Glutamatergic neuron (in vitro differentiated cells): Measurements from ENCODE around the gene C16orf95. TPM values are rescaled to one million over a fixed set of nuclear protein-coding genes. Genes with fewer than 3 reads are reported as not detected.

Source experiments
- DNase-seq: peaks from one replicate; pipeline ENCODE4 v3.0.0; 2022
- H3K27ac Mint-ChIP-seq: one replicate; pipeline ENCODE4 v1.8.0; 2020; ENCODE audit warnings: mild to moderate bottlenecking, mixed read lengths, inconsistent platforms; ENCODE audit not compliant: unreplicated experiment
- H3K27me3 Mint-ChIP-seq: one replicate; pipeline ENCODE4 v1.8.0; 2020; ENCODE audit warnings: mild to moderate bottlenecking, moderate library complexity, mixed read lengths, inconsistent platforms; ENCODE audit not compliant: unreplicated experiment
- H3K36me3 Mint-ChIP-seq: one replicate; pipeline ENCODE4 v1.8.0; 2020; ENCODE audit warnings: mild to moderate bottlenecking, mixed read lengths, inconsistent platforms; ENCODE audit not compliant: unreplicated experiment
- H3K4me1 Mint-ChIP-seq: one replicate; pipeline ENCODE4 v1.8.0; 2020; ENCODE audit warnings: mild to moderate bottlenecking, low read depth, mixed read lengths, inconsistent platforms; ENCODE audit not compliant: unreplicated experiment
- H3K4me3 Mint-ChIP-seq: one replicate; pipeline ENCODE4 v1.8.0; 2020; ENCODE audit warnings: mild to moderate bottlenecking, mixed read lengths, inconsistent platforms; ENCODE audit not compliant: unreplicated experiment
- H3K9me3 Mint-ChIP-seq: one replicate; pipeline ENCODE4 v1.8.0; 2020; ENCODE audit warnings: mild to moderate bottlenecking, moderate library complexity, mixed read lengths, inconsistent platforms; ENCODE audit not compliant: unreplicated experiment
- CTCF ChIP-seq: fragments of 200-600 bp; sonication (generic); IDR thresholded peaks from one replicate; pipeline ENCODE4 v1.5.0; 2021; ENCODE audit not compliant: partially characterized antibody, unreplicated experiment
- total RNA-seq: library from RNA; stranded (reverse); fragmentation: NEBNext Ultra II Directional; extraction: Animal tissue kit (Norgen Biotek cat#: 25700); gene quantifications from one replicate; pipeline ENCODE4 v1.2.1, GENCODE V29; 2021; ENCODE audit not compliant: unreplicated experiment

C16orf95 gene
- total RNA-seq, 1 donor from 2014 or later: 9.2 TPM

- Mint-ChIP-seq H3K4me3 (no peak overlapping the region), H3K36me3 (peaks cover 9% of the 10 kb centered on the region), H3K4me1 (peaks cover 6% of the 10 kb centered on the region), H3K27me3 (peaks cover 1% of the 10 kb centered on the region), H3K9me3 (peaks cover 4% of the 10 kb centered on the region), H3K27ac (no peak overlapping the region)
- no peak for DNase-seq
- TF ChIP-seq CTCF: no peak
Observed at GRCh38 chr16:87286839-87287626, 30.2 kb downstream of the C16orf95 start.

GRCh38 chr16:87284183-87284582 is 33.0 kb downstream of the C16orf95 start:
- TF ChIP-seq CTCF: no peak
- Mint-ChIP-seq H3K27me3 (peaks cover 1% of the 10 kb centered on the region), H3K9me3 (peaks cover 6% of the 10 kb centered on the region), H3K4me1 (peaks cover 6% of the 10 kb centered on the region), H3K36me3 (peaks cover 8% of the 10 kb centered on the region), H3K27ac (peak overlapping the region; percentile 1), H3K4me3 (peak overlapping the region; percentile 8)
- peak; percentile 53 for DNase-seq

DNA sequence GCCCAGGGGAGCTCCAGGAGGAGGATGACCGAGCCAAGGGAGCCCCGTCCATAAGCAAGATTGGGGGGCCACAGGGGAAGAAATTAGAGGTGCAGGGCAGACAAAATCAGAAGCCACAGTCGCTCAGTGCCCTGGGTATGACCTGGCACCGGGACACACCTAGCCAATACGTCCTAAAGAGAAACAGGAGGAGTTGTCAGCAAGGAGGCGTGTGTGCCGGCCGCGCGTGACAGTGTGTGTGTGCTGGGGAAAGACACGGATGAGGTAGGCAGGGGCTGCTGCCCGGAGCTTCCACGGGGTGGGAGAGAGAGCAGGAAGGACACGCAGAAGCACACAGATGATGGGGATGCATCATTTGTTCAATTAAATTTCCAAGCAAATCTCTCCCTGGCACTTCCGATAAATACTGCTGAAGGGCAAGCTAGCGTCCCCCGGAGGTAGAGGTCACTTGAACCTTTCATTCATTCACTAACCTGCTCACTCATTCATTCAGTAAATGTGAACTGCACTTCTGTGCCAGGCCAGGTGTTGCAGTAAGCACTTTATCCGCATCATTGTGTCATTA is 38.0 kb downstream of the C16orf95 start:
- Mint-ChIP-seq H3K4me1 (peaks cover 9% of the 10 kb centered on the region), H3K27me3 (peaks cover 1% of the 10 kb centered on the region), H3K9me3 (peaks cover 3% of the 10 kb centered on the region), H3K27ac (no peak overlapping the region), H3K4me3 (no peak overlapping the region), H3K36me3 (no peaks in the 10 kb centered on the region)
- TF ChIP-seq CTCF: no peak
- DNase-seq: no peak

- Mint-ChIP-seq H3K4me3 (no peak overlapping the region), H3K27me3 (peaks cover 1% of the 10 kb centered on the region), H3K36me3 (no peaks in the 10 kb centered on the region), H3K27ac (no peak overlapping the region), H3K9me3 (peaks cover 2% of the 10 kb centered on the region), H3K4me1 (peaks cover 5% of the 10 kb centered on the region)
- DNase-seq: peak; percentile 90
- peak; percentile 87 for TF ChIP-seq CTCF
Observed at GRCh38 chr16:87278191-87279093, 38.8 kb downstream of the C16orf95 start.
